ENCODE measurements around the gene FAM200B.

GRCh38 chr4:15682242-15683142 is 865 bp downstream of the FAM200B start:
- TF ChIP-seq CTCF (conservative IDR thresholded peaks at IDR 0.05; ENCODE audit: low read length) = no peak
- no peak for TF ChIP-seq EZH2phosphoT487 (IDR thresholded peaks at IDR 0.05; ENCODE audit: borderline replicate concordance)

All from Loucy (cell line).